DOHH2 (cell line): ENCODE data around the gene GPC5.
A peak's percentile ranks its signal among the peaks of the same experiment; 100 is the strongest.

Experiments used
- H3F3A ChIP-seq: fragments of 200-600 bp; sonication (generic), shearing (Covaris generic); 2 replicates; pipeline ENCODE4 v1.6.0; 2016; ENCODE audit warnings: antibody characterized with exemption, mild to moderate bottlenecking; ENCODE audit not compliant: control insufficient read depth, insufficient read depth
- H3K27ac ChIP-seq: fragments of 200-600 bp; sonication (generic); 2 replicates; pipeline ENCODE4 v1.5.1; 2014; ENCODE audit warnings: low read depth, mild to moderate bottlenecking, low read length, moderate library complexity
- H3K27me3 ChIP-seq: fragments of 200-600 bp; sonication (generic); 2 replicates; pipeline ENCODE4 v1.6.1; 2014; ENCODE audit warnings: mild to moderate bottlenecking, low read length, mixed read lengths; ENCODE audit not compliant: control insufficient read depth
- H3K36me3 ChIP-seq: fragments of 200-600 bp; sonication (generic); 2 replicates; pipeline ENCODE4 v1.6.1; 2014; ENCODE audit warnings: mild to moderate bottlenecking, low read length, moderate library complexity, mixed read lengths; ENCODE audit not compliant: control insufficient read depth
- H3K4me1 ChIP-seq: fragments of 200-600 bp; sonication (generic); 2 replicates; pipeline ENCODE4 v1.6.1; 2014; ENCODE audit warnings: mild to moderate bottlenecking, low read length, mixed read lengths; ENCODE audit not compliant: control insufficient read depth
- H3K4me2 ChIP-seq: fragments of 200-600 bp; sonication (generic); 2 replicates; pipeline ENCODE4 v1.6.0; 2014; ENCODE audit warnings: mild to moderate bottlenecking, low read length, moderate library complexity
- H3K4me3 ChIP-seq: fragments of 200-600 bp; sonication (generic); 2 replicates; pipeline ENCODE4 v1.5.1; 2014; ENCODE audit warnings: mild to moderate bottlenecking, low read length, mixed read lengths
- H3K79me2 ChIP-seq: fragments of 200-600 bp; sonication (generic); 2 replicates; pipeline ENCODE4 v1.6.1; 2014; ENCODE audit warnings: mild to moderate bottlenecking, low read length, mixed read lengths; ENCODE audit not compliant: control insufficient read depth
- H3K9me2 ChIP-seq: fragments of 200-600 bp; sonication (generic); replicated peaks from 2 replicates; pipeline ENCODE4 v1.6.1; 2014; ENCODE audit warnings: mild to moderate bottlenecking, low read length, mixed read lengths; ENCODE audit not compliant: control insufficient read depth
- H3K9me3 ChIP-seq: fragments of 200-600 bp; sonication (generic); 2 replicates; pipeline ENCODE4 v1.6.1; 2014; ENCODE audit warnings: antibody characterized with exemption, low read length, mixed read lengths; ENCODE audit not compliant: control insufficient read depth, insufficient read depth
- H4K20me1 ChIP-seq: fragments of 200-600 bp; sonication (generic); 2 replicates; pipeline ENCODE4 v1.6.0; 2014; ENCODE audit warnings: low read depth, mild to moderate bottlenecking, antibody characterized with exemption, low read length, moderate library complexity; ENCODE audit not compliant: control insufficient read depth, insufficient read depth
- CTCF ChIP-seq: fragments of 200-600 bp; sonication (generic); IDR thresholded peaks from one replicate; pipeline ENCODE4 v1.5.1; 2014; ENCODE audit warnings: antibody characterized with exemption, mild to moderate bottlenecking, low read depth, low read length; ENCODE audit not compliant: poor library complexity, severe bottlenecking
- EZH2phosphoT487 ChIP-seq: fragments of 200-600 bp; sonication (generic); IDR thresholded peaks from 2 replicates; pipeline ENCODE4 v1.6.1; 2017; ENCODE audit warnings: borderline replicate concordance, mild to moderate bottlenecking, antibody characterized with exemption, low read length, moderate library complexity, mixed read lengths

GPC5 gene

GRCh38 chr13:91647361-91647990 is 249.1 kb downstream of the GPC5 start:
- Histone ChIP-seq H3F3A (no peaks in the 10 kb centered on the region), H3K9me3 (no peaks in the 10 kb centered on the region), H3K4me2 (no peak overlapping the region), H3K4me1 (no peaks in the 10 kb centered on the region), H3K9me2 (no peaks in the 10 kb centered on the region), H3K27me3 (no peaks in the 10 kb centered on the region), H3K4me3 (no peak overlapping the region), H3K79me2 (no peaks in the 10 kb centered on the region), H3K27ac (no peak overlapping the region), H4K20me1 (no peaks in the 10 kb centered on the region), H3K36me3 (no peaks in the 10 kb centered on the region)
- TF ChIP-seq EZH2phosphoT487 (no peak), CTCF (peak; percentile 91)

- no peaks in the 10 kb centered on the region for H3K36me3 ChIP-seq
- H3K79me2 ChIP-seq: no peaks in the 10 kb centered on the region
- no peaks in the 10 kb centered on the region for H4K20me1 ChIP-seq
- H3K9me3 ChIP-seq: no peaks in the 10 kb centered on the region
- H3K9me2 ChIP-seq: no peaks in the 10 kb centered on the region
- H3K4me3 ChIP-seq: no peak overlapping the region
- H3K27me3 ChIP-seq: no peaks in the 10 kb centered on the region
- H3K27ac ChIP-seq: no peak overlapping the region
- no peak for TF ChIP-seq CTCF
- H3K4me1 ChIP-seq: no peaks in the 10 kb centered on the region
- no peaks in the 10 kb centered on the region for H3F3A ChIP-seq
- no peak overlapping the region for H3K4me2 ChIP-seq
Measured at GRCh38 chr13:91648012-91648411, 249.6 kb downstream of the GPC5 start.

- no peak overlapping the region for H3K4me3 ChIP-seq
- H3K4me1 ChIP-seq: no peaks in the 10 kb centered on the region
- TF ChIP-seq CTCF: no peak
- TF ChIP-seq EZH2phosphoT487: no peak
- no peak overlapping the region for H3K27ac ChIP-seq
- no peaks in the 10 kb centered on the region for H3K9me2 ChIP-seq
- no peaks in the 10 kb centered on the region for H3K36me3 ChIP-seq
- no peak overlapping the region for H3K4me2 ChIP-seq
- no peaks in the 10 kb centered on the region for H3K9me3 ChIP-seq
- no peaks in the 10 kb centered on the region for H3K27me3 ChIP-seq
- no peaks in the 10 kb centered on the region for H3K79me2 ChIP-seq
- H3F3A ChIP-seq: no peaks in the 10 kb centered on the region
- H4K20me1 ChIP-seq: no peaks in the 10 kb centered on the region
Measured at GRCh38 chr13:91649456-91649855, 251.0 kb downstream of the GPC5 start.
